NCI-H1105 treated with DMSO at 0.1 percent for 48 hours (cell line): Measurements from ENCODE around the gene FAM187B.
"Not testable (repeated sequence)": the region's sequence is repeated elsewhere in the genome, so short reads cannot be mapped to it uniquely, and the experiment has no call there.

Source experiments
- DNase-seq: peaks from one replicate; lab custom pipeline; 2025; lab: John Stamatoyannopoulos, UW

Gene FAM187B

DNA sequence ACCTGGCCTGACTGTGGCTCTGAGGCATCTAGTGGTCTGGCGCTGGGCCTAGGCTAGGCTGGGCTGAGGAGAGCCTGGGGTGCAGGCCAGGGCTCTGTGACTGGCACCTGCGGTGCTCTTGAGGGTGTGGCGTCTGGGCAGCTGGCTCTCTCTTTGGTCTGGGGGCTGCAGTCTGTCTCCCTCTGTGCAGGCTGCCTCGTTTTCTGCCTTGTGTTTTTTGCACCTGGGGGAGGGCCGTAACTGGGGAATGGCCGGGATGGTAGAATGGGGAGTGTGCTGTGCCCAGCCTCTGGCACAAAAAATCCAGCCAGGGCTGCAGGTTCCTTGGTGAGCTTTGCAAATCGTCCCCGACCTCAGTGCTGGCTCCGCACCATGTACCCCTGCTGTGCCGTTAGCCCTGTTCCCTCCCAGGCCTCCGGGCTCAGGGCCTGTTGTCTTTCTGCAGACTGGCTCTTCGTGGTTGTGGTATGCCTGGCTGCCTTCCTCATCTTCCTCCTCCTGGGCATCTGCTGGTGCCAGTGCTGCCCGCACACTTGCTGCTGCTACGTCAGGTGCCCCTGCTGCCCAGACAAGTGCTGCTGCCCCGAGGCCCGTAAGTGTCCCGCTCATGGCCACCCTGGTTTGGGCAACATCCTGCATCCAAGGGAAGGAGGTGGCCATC, 33.7 kb upstream of the FAM187B start:
- no peak for DNase-seq

GRCh38 chr19:35261356-35262100, 33.0 kb upstream of the FAM187B start:
- DNase-seq = no peak

- DNase-seq = no peak
These were observed 32.3 kb upstream of the FAM187B start for GRCh38 chr19:35260694-35261304.

DNA sequence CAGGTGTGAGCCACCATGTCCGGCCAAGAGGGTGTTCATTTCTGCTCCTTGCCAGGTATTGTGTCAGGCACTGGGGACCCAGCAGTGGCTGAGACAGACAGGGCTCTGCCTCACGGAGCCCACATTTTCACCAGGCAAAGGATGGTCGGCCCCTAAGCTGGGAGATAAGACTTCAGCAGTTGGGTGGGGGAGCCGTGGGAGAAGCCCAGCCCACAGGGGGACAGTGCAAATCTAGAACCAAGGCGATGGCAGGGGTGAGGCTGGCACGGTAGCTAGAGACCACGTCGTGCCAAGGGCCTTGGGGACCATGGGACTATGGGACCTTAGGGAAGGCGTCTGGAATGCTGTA, 28.5 kb upstream of the FAM187B start:
- DNase-seq = no peak

DNA sequence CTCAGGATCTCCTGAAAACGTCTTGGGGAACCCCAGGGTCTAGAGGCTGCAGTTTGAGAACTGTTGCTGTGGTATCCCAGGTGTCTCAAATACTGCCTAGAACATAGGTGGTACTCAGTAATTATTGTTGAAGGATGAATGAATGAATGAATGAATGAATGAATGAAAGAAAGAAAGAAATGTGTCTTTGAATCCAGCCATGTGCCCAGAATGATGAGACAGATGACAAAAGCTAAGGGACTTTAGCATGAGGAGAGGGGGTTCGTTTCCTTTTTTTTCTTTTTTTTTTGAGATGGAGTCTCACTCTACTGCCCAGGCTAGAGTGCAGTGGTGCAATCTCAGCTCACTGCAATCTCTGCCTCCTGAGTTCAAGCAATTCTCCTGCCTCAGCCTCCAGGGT, 28.0 kb upstream of the FAM187B start:
- no peak for DNase-seq

DNA sequence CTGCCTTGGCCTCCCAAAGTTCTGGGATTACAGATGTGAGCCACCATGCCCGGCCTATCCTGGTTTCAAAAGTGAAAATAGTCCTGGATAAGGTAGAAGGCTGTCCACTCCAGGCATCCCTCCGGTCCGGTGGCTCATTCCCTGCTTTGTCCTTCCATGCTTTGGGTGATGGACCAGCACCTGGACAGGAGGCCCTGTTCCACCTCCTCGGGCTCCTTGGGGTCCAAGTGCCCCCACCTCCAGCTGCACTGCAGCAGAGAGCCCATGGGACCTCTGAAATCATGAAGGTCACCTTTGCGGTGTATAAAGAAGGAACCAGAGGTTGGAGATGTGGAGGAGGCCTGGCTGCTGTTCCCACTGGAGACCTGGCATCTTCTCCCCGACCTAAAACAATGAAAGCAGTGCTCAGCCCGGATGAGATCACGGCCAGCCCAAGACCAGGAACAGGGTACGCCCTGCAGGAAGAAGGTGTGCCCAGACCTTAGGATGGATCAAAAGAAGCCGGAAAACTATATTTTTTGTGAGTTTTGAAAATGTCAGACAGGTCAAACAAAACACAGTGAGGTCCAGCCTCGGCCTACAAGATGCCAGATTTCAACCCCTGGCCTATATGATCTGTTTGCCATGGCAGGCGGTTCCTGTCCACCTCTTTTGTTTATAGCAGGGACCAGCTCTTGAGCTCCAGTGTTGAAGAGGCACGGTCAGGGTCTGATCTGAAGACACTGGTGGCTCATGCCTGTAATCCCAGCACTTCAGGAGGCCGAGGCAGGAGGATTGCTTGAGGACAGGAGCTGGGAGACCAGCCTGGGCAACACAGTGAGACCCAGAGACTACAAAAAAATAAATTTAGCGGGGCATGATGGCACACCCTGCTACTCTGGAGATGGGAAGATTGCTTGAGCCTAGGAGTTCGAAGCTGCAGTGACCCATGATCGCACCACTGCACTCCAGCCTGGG, 26.1 kb upstream of the FAM187B start:
- no peak for DNase-seq

DNA sequence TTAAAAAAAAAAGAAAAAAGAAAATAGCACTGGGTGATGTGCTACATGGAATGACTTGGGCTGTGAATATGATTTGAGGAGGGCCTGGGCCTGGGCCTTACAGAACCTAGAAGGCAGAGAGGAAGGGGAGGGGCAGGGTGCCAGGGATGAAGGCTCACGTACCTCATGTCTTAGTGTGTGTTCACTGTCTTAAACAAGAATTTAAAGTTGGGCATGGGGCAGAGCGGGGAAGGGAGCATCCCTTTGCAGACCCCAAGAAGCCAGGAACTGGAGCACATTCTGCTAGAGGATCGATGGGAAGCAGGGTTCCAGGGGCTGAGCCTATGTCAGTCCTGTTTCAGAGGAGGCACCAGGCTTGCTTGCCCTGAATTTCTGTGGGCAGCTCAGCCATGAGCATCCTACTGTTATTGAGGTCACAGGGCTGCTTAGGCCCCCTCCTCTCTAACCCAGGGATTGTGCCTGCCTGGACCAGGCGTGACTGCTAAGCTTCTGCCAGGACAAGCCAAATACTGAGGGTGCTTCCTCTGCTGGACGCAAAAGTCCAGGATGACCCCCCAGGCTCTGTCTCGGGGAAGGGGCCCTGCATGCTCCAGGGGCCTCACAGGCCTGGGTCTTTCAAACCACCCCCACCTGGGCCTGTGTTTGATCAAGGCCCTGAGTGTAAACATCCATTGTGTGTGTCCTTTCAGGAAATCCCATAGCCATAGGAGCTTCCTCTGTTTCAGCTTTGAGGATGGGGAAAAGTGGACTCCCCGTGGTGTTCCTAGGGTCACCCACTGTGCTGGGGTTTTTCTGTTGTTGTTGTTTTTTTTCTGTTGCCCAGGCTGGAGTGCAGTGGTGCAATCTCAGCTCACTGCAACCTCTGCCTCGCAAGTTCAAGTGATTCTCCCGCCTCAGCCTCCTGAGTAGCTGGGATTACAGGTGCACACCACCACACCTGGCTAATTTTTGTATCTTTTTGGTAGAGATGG, 25.1 kb upstream of the FAM187B start:
- DNase-seq = no peak

GRCh38 chr19:35251456-35251855, 22.9 kb upstream of the FAM187B start:
- DNase-seq = no peak

DNA sequence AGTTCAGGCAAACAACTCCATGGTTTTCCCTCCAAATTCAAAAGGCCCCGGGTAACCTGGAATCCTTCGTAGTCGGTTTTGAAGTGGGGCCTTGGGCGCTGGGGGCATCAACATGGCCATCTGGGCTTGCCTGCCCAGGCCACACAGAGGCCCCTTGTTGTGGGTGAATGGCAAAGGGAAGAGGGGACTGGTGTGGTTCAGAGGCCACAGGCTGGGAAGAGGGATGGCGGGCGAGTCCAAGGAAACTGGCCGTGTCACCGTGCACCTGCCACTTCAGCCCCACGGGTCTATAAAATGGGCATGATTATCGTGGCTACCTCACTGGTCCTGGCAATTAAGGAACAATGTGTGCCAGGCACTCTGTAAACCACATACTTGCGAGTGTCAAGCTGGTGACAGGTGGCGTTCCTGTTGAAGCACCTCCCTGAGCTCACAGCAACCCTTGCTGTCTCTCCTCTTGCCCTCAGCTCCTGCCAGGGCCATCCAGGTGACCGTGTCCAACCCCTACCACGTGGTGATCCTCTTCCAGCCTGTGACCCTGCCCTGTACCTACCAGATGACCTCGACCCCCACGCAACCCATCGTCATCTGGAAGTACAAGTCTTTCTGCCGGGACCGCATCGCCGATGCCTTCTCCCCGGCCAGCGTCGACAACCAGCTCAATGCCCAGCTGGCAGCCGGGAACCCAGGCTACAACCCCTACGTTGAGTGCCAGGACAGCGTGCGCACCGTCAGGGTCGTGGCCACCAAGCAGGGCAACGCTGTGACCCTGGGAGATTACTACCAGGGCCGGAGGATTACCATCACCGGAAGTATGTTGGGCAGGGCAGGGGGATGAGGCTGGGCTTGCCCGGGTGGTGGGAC, 21.5 kb upstream of the FAM187B start:
- no peak for DNase-seq

- no peak for DNase-seq
These were observed 20.8 kb upstream of the FAM187B start for GRCh38 chr19:35249146-35249847.

DNA sequence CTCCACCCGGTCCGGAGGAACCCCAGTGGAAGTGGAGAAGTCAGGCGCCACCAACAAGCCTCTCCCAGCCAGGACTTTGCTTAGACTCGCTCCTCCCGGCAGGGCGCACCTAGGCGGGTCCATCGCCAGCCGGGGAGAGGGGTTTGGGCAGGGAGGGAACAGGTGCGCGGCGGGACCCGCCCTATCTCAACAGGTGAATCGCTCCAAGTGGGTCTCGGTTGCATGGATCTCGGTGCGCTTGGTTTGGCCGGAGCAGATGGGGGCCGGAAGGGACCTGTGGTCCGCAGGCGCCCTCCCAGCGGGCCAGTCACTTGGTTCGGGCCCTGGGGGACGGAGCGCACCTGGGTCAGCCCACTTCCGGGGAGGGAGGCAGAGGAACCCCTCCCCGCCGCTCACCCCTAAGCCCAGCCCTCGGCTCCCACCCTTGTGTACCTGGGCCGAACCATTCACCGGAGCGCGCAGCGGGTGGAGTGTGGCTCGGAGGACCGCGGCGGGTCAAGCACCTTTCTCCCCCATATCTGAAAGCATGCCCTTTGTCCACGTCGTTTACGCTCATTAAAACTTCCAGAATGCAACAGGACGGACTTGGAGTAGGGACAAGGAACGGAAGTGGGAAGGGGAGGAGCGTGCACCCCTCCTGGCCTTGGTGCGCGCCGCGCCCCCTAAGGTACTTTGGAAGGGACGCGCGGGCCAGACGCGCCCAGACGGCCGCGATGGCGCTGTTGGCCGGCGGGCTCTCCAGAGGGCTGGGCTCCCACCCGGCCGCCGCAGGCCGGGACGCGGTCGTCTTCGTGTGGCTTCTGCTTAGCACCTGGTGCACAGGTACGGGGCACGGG, 20.0 kb upstream of the FAM187B start, which contains the start of gene LSR:
LSR (plus strand) TSS at position 693 of the 836 bp plus-strand sequence; CDS start at position 714, 21 bp downstream.
- peak; percentile 92 for DNase-seq

DNA sequence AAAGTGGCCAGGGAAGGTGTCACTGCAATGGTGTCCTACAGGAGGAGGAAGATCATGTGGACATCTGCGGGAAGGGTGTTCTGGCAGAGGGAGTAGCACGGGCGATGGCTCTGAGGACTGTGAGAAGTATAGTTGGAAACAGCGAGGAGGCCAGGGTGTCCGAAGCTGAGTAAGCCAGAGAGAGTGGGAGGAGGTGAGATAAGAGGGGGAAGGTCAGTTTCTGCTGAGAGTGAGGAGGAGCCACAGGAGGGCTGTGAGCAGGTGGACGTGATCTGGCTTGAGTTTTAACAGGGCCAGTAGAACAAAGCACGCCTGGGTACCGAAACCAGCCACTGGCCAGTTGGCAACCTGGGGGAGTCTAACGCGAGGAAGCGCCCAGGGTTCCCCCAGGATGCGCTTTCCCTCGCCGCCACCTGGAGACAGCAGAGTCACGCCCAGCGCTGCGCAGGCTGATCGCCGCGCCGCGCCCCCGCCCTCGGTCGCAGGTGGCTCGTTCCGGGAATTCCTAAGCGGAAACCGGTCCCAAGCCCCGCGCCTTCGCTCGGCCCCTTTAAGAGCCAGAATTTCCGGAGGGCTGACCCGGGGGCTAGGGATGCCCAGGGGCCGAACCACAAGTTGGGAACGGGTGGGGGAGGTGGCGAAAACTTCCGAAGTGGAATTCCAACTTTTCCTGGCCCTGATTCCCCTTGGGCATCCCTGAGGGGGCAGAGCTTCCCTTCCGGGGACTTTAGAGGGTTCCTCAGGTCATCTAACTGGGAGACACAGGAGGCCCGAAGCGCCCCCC, 19.2 kb upstream of the FAM187B start:
- peak; percentile 84 for DNase-seq

DNA sequence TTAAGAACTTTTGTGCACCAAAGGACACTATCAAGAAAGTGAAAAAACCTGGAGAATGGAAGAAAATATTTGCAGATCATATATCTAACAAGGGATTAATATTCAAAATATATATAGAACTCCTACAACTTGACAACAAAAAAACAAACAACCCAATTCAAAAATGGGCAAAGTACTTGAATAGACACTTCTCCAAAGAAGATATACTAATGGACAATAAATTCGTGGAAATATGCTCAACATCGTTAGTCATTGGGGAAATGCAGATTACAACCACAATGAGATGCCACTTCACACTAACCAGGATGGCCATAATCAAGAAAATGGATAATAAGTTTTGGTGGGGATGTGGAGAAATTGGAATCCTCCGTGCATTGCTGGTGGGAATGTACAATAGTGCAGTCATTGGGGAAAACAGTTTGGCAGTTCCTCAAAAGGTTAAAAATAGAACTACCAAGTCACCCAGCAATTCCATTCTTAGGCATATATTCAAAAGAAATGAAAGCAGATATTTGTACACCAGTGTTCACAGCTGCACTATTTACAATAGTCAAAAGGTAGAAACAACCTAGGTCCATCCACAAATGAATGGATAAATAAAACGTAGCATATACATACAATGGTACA, 18.0 kb upstream of the FAM187B start:
- no peak for DNase-seq

DNA sequence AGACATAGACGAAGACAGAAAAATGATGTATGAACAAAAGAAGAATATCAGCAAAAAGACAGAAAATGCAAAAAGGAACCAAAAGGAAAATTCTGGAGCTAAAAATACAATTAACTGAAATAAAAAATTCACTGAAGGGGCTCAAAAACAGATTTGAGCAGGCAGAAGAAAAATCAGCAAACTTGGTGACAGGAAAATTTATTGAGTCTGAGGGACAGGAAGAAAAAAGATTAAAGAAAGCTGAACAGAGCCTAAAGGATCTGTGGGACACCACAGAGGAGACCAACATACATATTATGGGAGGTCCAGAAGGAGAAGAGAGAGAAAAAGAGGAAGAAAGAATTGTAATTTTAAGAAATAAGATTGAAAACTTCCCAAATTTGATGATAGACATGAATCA, 12.9 kb upstream of the FAM187B start:
- no peak for DNase-seq

GRCh38 chr19:35240327-35240726, 11.8 kb upstream of the FAM187B start:
- no peak for DNase-seq

DNA sequence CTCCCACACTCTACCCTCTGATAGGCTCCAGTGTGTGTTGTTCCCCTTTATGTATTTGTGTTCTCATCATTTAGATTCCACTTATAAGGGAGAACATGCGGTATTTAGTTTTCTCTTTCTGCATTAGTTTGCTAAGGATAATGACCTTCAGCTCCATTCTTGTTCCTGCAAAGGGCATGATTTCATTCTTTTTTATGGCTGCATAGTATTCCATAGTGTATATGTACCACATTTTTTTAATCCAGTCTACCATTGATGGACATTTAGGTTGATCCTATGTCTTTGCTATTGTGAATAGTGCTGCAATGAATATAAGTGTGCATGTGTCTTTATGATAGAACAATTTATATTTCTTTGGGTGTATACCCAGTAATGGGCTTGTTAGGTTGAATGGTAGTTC, 11.1 kb upstream of the FAM187B start:
- DNase-seq = not testable (repeated sequence)
